NCI-H1417 (cell line): ENCODE measurements around the gene RASSF4.

Source experiments
- DNase-seq, 3 experiments: peaks; one replicate each; lab custom pipeline; 2025; lab: John Stamatoyannopoulos, UW

RASSF4 gene

GRCh38 chr10:44976352-44977198 lies 17.0 kb downstream of the RASSF4 start:
- DNase-seq, result no peak

GRCh38 chr10:44977287-44978212 lies 17.9 kb downstream of the RASSF4 start:
- DNase-seq, result peak in 1 of 3 experiments; percentile 17

- no peak for DNase-seq
Measured at GRCh38 chr10:44978213-44978569, 18.6 kb downstream of the RASSF4 start.

GRCh38 chr10:44978570-44979280 lies 19.1 kb downstream of the RASSF4 start, which contains the start of gene DEPP1:
TSS of gene DEPP1 (minus strand) at chr10:44978809. CDS start at chr10:44978030, 779 bp downstream.
- peak; percentile 90 to 97 (median 94) for DNase-seq

- DNase-seq, result peak in 2 of 3 experiments; percentile 71 to 77
Measured at GRCh38 chr10:44979281-44980191, 19.9 kb downstream of the RASSF4 start.

- DNase-seq, result peak in 1 of 3 experiments; percentile 1
Measured at GRCh38 chr10:44980309-44981171, 20.9 kb downstream of the RASSF4 start.

- DNase-seq, result no peak
Measured at GRCh38 chr10:44981172-44982113, 21.8 kb downstream of the RASSF4 start.

GRCh38 chr10:44982114-44982460 lies 22.5 kb downstream of the RASSF4 start:
- no peak for DNase-seq

- no peak for DNase-seq
Measured at GRCh38 chr10:44982496-44982895, 22.9 kb downstream of the RASSF4 start.

GRCh38 chr10:44983066-44983894 lies 23.7 kb downstream of the RASSF4 start:
- no peak for DNase-seq

- no peak for DNase-seq
Measured at GRCh38 chr10:44983895-44984278, 24.3 kb downstream of the RASSF4 start.

- no peak for DNase-seq
Measured at GRCh38 chr10:44984671-44985101, 25.1 kb downstream of the RASSF4 start.

GRCh38 chr10:44985175-44985681 lies 25.6 kb downstream of the RASSF4 start:
- DNase-seq, result no peak

- no peak for DNase-seq
Measured at GRCh38 chr10:44986179-44986578, 26.6 kb downstream of the RASSF4 start.

GRCh38 chr10:44986670-44987069 lies 27.1 kb downstream of the RASSF4 start:
- no peak for DNase-seq

- peak in 1 of 3 experiments; percentile 2 for DNase-seq
Measured at GRCh38 chr10:44988957-44989585, 29.5 kb downstream of the RASSF4 start.

GRCh38 chr10:44989597-44990301 lies 30.1 kb downstream of the RASSF4 start:
- DNase-seq, result no peak
